DND-41 (cell line): ENCODE data around the gene UEVLD.

ENCODE experiments used
- EZH2 ChIP-seq: IDR thresholded peaks from 3 replicates; pipeline ENCODE4 v1.6.1; 2012; ENCODE audit warnings: borderline replicate concordance, low read depth, mild to moderate bottlenecking, moderate library complexity, low read length, inconsistent platforms; ENCODE audit not compliant: severe bottlenecking
- TF ChIP-seq, protein P1 (sequence below): IDR thresholded peaks from 2 replicates; pipeline ENCODE4 v1.5.1; 2012; ENCODE audit warnings: borderline replicate concordance, low read length, moderate library complexity, mild to moderate bottlenecking; ENCODE audit not compliant: poor library complexity, severe bottlenecking; ENCODE audit errors: extremely low read depth

DNA sequence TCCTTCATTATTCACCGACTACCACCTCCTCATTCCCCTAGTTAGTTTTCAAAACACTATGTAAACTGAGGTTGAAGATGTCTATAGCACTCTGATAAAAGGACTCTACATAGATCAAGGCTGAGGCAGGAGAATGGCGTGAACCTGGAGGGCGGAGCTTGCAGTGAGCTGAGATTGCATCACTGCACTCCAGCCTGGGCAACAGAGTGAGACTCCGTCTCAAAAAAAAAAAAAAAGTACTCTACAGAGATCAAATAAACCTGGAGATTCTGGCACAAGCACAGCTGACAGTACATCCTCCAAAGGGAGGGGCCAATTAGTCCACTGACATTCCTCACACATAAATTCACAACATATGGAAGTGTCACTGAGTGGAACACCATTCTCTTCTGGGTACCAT is 92.8 kb downstream of the UEVLD start:
- TF ChIP-seq, protein P1, sequence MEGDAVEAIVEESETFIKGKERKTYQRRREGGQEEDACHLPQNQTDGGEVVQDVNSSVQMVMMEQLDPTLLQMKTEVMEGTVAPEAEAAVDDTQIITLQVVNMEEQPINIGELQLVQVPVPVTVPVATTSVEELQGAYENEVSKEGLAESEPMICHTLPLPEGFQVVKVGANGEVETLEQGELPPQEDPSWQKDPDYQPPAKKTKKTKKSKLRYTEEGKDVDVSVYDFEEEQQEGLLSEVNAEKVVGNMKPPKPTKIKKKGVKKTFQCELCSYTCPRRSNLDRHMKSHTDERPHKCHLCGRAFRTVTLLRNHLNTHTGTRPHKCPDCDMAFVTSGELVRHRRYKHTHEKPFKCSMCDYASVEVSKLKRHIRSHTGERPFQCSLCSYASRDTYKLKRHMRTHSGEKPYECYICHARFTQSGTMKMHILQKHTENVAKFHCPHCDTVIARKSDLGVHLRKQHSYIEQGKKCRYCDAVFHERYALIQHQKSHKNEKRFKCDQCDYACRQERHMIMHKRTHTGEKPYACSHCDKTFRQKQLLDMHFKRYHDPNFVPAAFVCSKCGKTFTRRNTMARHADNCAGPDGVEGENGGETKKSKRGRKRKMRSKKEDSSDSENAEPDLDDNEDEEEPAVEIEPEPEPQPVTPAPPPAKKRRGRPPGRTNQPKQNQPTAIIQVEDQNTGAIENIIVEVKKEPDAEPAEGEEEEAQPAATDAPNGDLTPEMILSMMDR = no peak
- TF ChIP-seq EZH2 = no peak
